ENCODE results near the gene GALNT8. TPM values are rescaled to one million over a fixed set of nuclear protein-coding genes. Genes with fewer than 3 reads are reported as not detected.

Gene GALNT8
- total RNA-seq, 4 donors from 2014 or later, result 0.07 to 0.26 TPM; not detected in 2

DNA sequence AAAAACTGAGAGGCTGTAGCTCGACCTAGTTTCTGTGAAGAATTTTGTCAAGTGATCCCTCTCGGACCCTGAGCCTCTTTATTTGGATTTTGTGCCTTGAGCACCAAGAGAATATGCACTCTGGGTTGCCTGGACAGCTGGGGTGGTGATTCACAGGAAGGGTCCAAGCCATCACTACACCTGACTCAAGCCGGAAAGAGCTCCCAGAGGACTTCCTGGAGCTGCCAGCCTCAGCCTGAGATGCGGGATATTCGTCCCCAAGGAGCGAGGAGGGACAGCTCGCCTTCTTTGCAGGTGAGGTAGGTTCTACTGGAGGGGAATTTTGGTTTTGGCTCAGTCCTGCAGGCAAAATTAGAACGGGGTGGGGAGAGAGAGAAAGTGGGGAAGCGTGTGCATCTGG lies 94.3 kb downstream of the GALNT8 start:
- no peak for ATAC-seq

DNA sequence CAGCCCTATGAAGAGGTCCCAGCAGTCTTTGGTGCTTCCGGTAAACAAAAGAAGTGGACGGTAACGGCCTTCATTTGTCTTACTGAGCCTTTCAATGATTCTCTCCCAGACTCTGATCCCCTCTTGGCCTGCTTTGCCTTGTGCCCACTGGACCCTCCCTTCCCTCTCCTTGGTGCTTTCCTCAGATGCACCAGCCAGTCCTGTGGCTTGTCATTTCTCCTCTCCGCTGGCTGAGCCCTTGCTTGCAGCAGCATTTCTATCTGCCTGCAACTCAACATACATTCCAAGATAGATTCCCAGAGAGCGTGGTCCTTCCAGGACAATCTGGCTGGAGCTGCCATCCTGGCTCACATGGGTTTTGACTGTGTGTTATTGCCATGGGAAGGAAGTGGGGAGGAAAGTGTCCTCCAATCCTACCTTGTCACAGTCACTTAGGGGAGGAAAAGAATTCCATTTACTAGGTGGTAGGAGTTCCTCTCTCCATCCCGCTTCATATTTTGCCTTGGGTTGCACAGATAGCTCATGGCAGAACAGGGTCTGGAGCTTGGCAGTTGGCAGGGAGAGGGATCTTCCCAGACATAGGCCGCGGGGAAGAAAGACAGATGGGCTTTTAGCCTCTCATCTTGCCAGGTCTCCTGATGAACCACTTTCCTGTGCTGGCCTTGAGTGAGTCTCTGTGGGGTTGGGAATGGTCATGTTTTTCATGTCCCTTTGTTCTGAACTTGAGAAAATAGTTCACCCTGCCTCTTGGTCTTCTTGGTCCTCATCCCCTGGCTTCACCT lies 96.7 kb downstream of the GALNT8 start:
- intact Hi-C loops (cut with DNase I; ENCODE audit: low total_unique reads), result no loop called here
- H3K9me3 ChIP-seq, result no peaks in the 10 kb centered on the region
- in situ Hi-C loops (cut with MboI; ENCODE audit: low sequenced_read_pairs in 4 of 4), result no loop called here
- H3K4me3 ChIP-seq, result no peak overlapping the region
- H3K36me3 ChIP-seq, result no peaks in the 10 kb centered on the region
- H3K27me3 ChIP-seq, result peaks cover 5 to 14% (median 11%) of the 10 kb centered on the region in 3 donors
- TF ChIP-seq POLR2A (IDR thresholded peaks at IDR 0.05), result no peak
- TF ChIP-seq, protein P1, sequence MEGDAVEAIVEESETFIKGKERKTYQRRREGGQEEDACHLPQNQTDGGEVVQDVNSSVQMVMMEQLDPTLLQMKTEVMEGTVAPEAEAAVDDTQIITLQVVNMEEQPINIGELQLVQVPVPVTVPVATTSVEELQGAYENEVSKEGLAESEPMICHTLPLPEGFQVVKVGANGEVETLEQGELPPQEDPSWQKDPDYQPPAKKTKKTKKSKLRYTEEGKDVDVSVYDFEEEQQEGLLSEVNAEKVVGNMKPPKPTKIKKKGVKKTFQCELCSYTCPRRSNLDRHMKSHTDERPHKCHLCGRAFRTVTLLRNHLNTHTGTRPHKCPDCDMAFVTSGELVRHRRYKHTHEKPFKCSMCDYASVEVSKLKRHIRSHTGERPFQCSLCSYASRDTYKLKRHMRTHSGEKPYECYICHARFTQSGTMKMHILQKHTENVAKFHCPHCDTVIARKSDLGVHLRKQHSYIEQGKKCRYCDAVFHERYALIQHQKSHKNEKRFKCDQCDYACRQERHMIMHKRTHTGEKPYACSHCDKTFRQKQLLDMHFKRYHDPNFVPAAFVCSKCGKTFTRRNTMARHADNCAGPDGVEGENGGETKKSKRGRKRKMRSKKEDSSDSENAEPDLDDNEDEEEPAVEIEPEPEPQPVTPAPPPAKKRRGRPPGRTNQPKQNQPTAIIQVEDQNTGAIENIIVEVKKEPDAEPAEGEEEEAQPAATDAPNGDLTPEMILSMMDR (IDR thresholded peaks at IDR 0.05 in 4 of 5, conservative IDR thresholded peaks at IDR 0.05 in 1 of 5), result no peak
- no peak overlapping the region for H3K27ac ChIP-seq
- DNase-seq (no peak), ATAC-seq (no peak)
- no peaks in the 10 kb centered on the region for H3K4me1 ChIP-seq

More for the DNA sequence above, 94.3 kb downstream of the GALNT8 start:
- Histone ChIP-seq H3K4me3 (no peak overlapping the region), H3K27me3 (peaks cover 22 to 30% (median 26%) of the 10 kb centered on the region in 3 donors), H3K36me3 (no peaks in the 10 kb centered on the region), H3K27ac (no peak overlapping the region), H3K9me3 (no peaks in the 10 kb centered on the region), H3K4me1 (no peaks in the 10 kb centered on the region)
- DNase-seq, result no peak
- intact Hi-C loops (cut with DNase I; ENCODE audit: low total_unique reads) (no loop called here), in situ Hi-C loops (cut with MboI; ENCODE audit: low sequenced_read_pairs in 4 of 4) (no loop called here)
- TF ChIP-seq, protein P1 (IDR thresholded peaks at IDR 0.05 in 4 of 5, conservative IDR thresholded peaks at IDR 0.05 in 1 of 5), result no peak
- no peak for TF ChIP-seq POLR2A (IDR thresholded peaks at IDR 0.05)

DNA sequence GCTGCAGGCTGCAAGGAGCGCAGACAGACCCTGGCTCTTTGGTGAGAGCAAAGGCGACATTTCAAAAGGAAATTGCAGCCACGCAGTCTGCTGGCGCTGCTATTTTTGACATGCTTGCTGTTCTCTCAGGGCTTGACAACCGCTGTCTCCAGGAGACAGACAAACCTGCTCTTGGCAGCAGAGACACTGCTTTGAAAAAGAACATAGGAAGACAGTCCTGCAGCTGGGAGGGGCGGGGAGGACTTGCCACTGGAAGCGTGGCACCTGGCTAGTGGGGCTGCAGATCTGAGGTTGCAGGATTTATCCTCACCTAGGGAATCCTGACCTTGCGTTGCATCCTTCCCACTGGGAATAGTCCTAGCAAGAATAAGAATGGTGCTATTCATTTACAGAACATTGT lies 97.7 kb downstream of the GALNT8 start:
- Histone ChIP-seq H3K27ac (no peak overlapping the region), H3K9me3 (no peaks in the 10 kb centered on the region), H3K36me3 (no peaks in the 10 kb centered on the region), H3K27me3 (peaks cover 0 to 14% (median 11%) of the 10 kb centered on the region in 3 donors), H3K4me1 (no peaks in the 10 kb centered on the region), H3K4me3 (no peak overlapping the region)
- TF ChIP-seq POLR2A (IDR thresholded peaks at IDR 0.05), result no peak
- TF ChIP-seq, protein P1 (IDR thresholded peaks at IDR 0.05 in 4 of 5, conservative IDR thresholded peaks at IDR 0.05 in 1 of 5), result no peak
- ATAC-seq, result no peak
- intact Hi-C loops (cut with DNase I; ENCODE audit: low total_unique reads) (no loop called here), in situ Hi-C loops (cut with MboI; ENCODE audit: low sequenced_read_pairs in 4 of 4) (no loop called here)
- no peak for DNase-seq

DNA sequence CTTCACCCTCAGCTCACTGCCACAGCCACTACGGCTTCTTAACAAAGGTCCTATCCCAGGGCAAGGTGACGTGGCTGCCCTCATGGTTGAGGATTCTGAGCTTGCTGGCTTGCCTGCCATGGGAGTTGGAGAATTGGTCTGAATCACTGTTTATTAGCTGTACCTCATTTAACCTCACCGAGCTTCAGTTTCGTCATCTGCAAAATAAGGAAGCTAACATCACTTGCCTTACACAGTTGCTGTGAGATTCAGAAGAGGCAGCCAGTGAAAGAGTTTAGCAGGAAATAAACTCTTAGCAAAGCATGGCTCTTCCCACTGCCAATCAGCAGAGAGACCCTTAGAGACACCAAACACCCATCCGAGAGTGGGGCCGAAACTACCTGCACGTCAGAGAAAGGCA lies 99.5 kb downstream of the GALNT8 start:
- Histone ChIP-seq H3K27ac (no peak overlapping the region), H3K9me3 (no peaks in the 10 kb centered on the region), H3K27me3 (peaks cover 0 to 9% (median 4%) of the 10 kb centered on the region in 3 donors), H3K36me3 (no peaks in the 10 kb centered on the region), H3K4me3 (no peak overlapping the region), H3K4me1 (no peaks in the 10 kb centered on the region)
- in situ Hi-C loops (cut with MboI; ENCODE audit: low sequenced_read_pairs in 4 of 4), result no loop called here
- DNase-seq (no peak), ATAC-seq (peak in 1 of 2 donors; percentile 36)
- intact Hi-C loops (cut with DNase I; ENCODE audit: low total_unique reads), result no loop called here
- TF ChIP-seq POLR2A (IDR thresholded peaks at IDR 0.05), result no peak
- TF ChIP-seq, protein P1 (IDR thresholded peaks at IDR 0.05 in 4 of 5, conservative IDR thresholded peaks at IDR 0.05 in 1 of 5), result no peak
